NCI-H187 treated with DMSO at 0.1 percent for 48 hours (cell line): Measurements from ENCODE around the gene OAS3.
"Not testable (repeated sequence)": the region's sequence is repeated elsewhere in the genome, so short reads cannot be mapped to it uniquely, and the experiment has no call there.

ENCODE experiments used
- DNase-seq: peaks from one replicate; lab custom pipeline; 2025; lab: John Stamatoyannopoulos, UW

Gene OAS3

GRCh38 chr12:112980491-112981158 is 42.4 kb downstream of the OAS3 start:
- DNase-seq: no peak

- DNase-seq: no peak
Observed at GRCh38 chr12:112985642-112986290, 47.5 kb downstream of the OAS3 start.

- no peak for DNase-seq
Observed at GRCh38 chr12:112986291-112986800, 48.1 kb downstream of the OAS3 start.

- no peak for DNase-seq
Observed at GRCh38 chr12:112987561-112987960, 49.3 kb downstream of the OAS3 start.

- DNase-seq: no peak
Observed at GRCh38 chr12:112988224-112988623, 50.0 kb downstream of the OAS3 start.

- not testable (repeated sequence) for DNase-seq
Observed at GRCh38 chr12:112988823-112989385, 50.6 kb downstream of the OAS3 start.

- DNase-seq: no peak
Observed at GRCh38 chr12:112989806-112990205, 51.5 kb downstream of the OAS3 start.

- peak; percentile 9 for DNase-seq
Observed at GRCh38 chr12:112992541-112993398, 54.5 kb downstream of the OAS3 start.

GRCh38 chr12:112995008-112995407 is 56.7 kb downstream of the OAS3 start:
- DNase-seq: no peak

- DNase-seq: no peak
Observed at GRCh38 chr12:112996501-112996900, 58.2 kb downstream of the OAS3 start.

- no peak for DNase-seq
Observed at GRCh38 chr12:112997506-112997905, 59.2 kb downstream of the OAS3 start.

- no peak for DNase-seq
Observed at GRCh38 chr12:112998987-112999767, 60.9 kb downstream of the OAS3 start.

- no peak for DNase-seq
Observed at GRCh38 chr12:113000433-113000832, 62.2 kb downstream of the OAS3 start.

GRCh38 chr12:113002155-113002554 is 63.9 kb downstream of the OAS3 start:
- DNase-seq: no peak

GRCh38 chr12:113002676-113003075 is 64.4 kb downstream of the OAS3 start:
- no peak for DNase-seq

GRCh38 chr12:113003636-113004035 is 65.4 kb downstream of the OAS3 start:
- no peak for DNase-seq

- DNase-seq: no peak
Observed at GRCh38 chr12:113005762-113006161, 67.5 kb downstream of the OAS3 start.

- no peak for DNase-seq
Observed at GRCh38 chr12:113006206-113006605, 67.9 kb downstream of the OAS3 start.

GRCh38 chr12:113006641-113007040 is 68.4 kb downstream of the OAS3 start:
- DNase-seq: no peak

GRCh38 chr12:113007166-113007565 is 68.9 kb downstream of the OAS3 start:
- DNase-seq: no peak

- DNase-seq: no peak
Observed at GRCh38 chr12:113010701-113011100, 72.4 kb downstream of the OAS3 start.

- no peak for DNase-seq
Observed at GRCh38 chr12:113014565-113014964, 76.3 kb downstream of the OAS3 start.
